ENCODE results near the gene ALX4.

ALX4 gene

GRCh38 chr11:44300844-44301563 is 8.9 kb downstream of the ALX4 start:
- no peak for DNase-seq (ENCODE audit: low read depth)

- DNase-seq (ENCODE audit: low read depth), result no peak
Measured at GRCh38 chr11:44298862-44299261, 11.1 kb downstream of the ALX4 start.

GRCh38 chr11:44290208-44290607 is 19.7 kb downstream of the ALX4 start:
- DNase-seq (ENCODE audit: low read depth), result no peak

GRCh38 chr11:44288133-44288526 is 21.8 kb downstream of the ALX4 start:
- DNase-seq (ENCODE audit: low read depth), result no peak

- DNase-seq (ENCODE audit: low read depth), result no peak
Measured at GRCh38 chr11:44286911-44287310, 23.0 kb downstream of the ALX4 start.

GRCh38 chr11:44286268-44286880 is 23.6 kb downstream of the ALX4 start:
- DNase-seq (ENCODE audit: low read depth), result no peak

GRCh38 chr11:44285756-44286155 is 24.2 kb downstream of the ALX4 start:
- no peak for DNase-seq (ENCODE audit: low read depth)

- DNase-seq (ENCODE audit: low read depth), result no peak
Measured at GRCh38 chr11:44282620-44283019, 27.3 kb downstream of the ALX4 start.

GRCh38 chr11:44281151-44281550 is 28.8 kb downstream of the ALX4 start:
- DNase-seq (ENCODE audit: low read depth), result no peak

- DNase-seq (ENCODE audit: low read depth), result no peak
Measured at GRCh38 chr11:44280257-44280656, 29.7 kb downstream of the ALX4 start.

- DNase-seq (ENCODE audit: low read depth), result no peak
Measured at GRCh38 chr11:44279483-44279882, 30.5 kb downstream of the ALX4 start.

- no peak for DNase-seq (ENCODE audit: low read depth)
Measured at GRCh38 chr11:44277196-44278090, 32.5 kb downstream of the ALX4 start.

GRCh38 chr11:44275961-44276550 is 33.9 kb downstream of the ALX4 start:
- no peak for DNase-seq (ENCODE audit: low read depth)

- no peak for DNase-seq (ENCODE audit: low read depth)
Measured at GRCh38 chr11:44275241-44275640, 34.7 kb downstream of the ALX4 start.

GRCh38 chr11:44274404-44274803 is 35.5 kb downstream of the ALX4 start:
- DNase-seq (ENCODE audit: low read depth), result no peak

GRCh38 chr11:44271286-44271685 is 38.7 kb downstream of the ALX4 start:
- DNase-seq (ENCODE audit: low read depth), result no peak

- DNase-seq (ENCODE audit: low read depth), result no peak
Measured at GRCh38 chr11:44270403-44271273, 39.3 kb downstream of the ALX4 start.

GRCh38 chr11:44269369-44270351 is 40.3 kb downstream of the ALX4 start:
- DNase-seq (ENCODE audit: low read depth), result peak; percentile 30

- DNase-seq (ENCODE audit: low read depth), result no peak
Measured at GRCh38 chr11:44268614-44269080, 41.3 kb downstream of the ALX4 start.
